A549 treated with Hydrocortisone at 1 μM for 4 hours (cell line): ENCODE results near the gene ARFGEF2. TPM values are rescaled to one million over a fixed set of nuclear protein-coding genes. Genes with fewer than 3 reads are reported as not detected.

ENCODE experiments used
- total RNA-seq: library from RNA; stranded (reverse); fragments of 200-300 nt; extraction: Qiagen RNA extraction; gene quantifications from 5 replicates; pipeline ENCODE4 v1.2.3, GENCODE V29; 2022

Gene ARFGEF2
- total RNA-seq: 11.3 to 17.6 TPM (median 14.4 TPM) in 5 replicates

GRCh38 chr20:48921168-48921882 is at the start of gene ARFGEF2:
TSS of gene ARFGEF2 (plus strand) at chr20:48921711. CDS start at chr20:48921890, 179 bp downstream.

GRCh38 chr20:49046087-49046900 is 124.8 kb downstream of the ARFGEF2 start, which contains the start of gene CSE1L:
TSS of gene CSE1L (plus strand) at chr20:49046312. CDS start at chr20:49058464, 12,152 bp downstream.

Other genes with a start within 250 kb of the ARFGEF2 start
- gene PREX1, start 93.7 kb upstream of the ARFGEF2 start, total RNA-seq: 13.6 to 15.8 TPM (median 14.3 TPM) in 5 replicates
- gene CSE1L, start 124.6 kb downstream of the ARFGEF2 start, total RNA-seq: 87.3 to 107 TPM (median 88.9 TPM) in 5 replicates